Activated CD4-positive, alpha-beta T cell treated with anti-CD3 and anti-CD28 coated beads for 1 hour (primary cell): ENCODE results near the gene EGFR.

Experiments used
- DNase-seq: peaks from one replicate; pipeline ENCODE4 v3.0.0-alpha.2; 2020

EGFR gene

DNA sequence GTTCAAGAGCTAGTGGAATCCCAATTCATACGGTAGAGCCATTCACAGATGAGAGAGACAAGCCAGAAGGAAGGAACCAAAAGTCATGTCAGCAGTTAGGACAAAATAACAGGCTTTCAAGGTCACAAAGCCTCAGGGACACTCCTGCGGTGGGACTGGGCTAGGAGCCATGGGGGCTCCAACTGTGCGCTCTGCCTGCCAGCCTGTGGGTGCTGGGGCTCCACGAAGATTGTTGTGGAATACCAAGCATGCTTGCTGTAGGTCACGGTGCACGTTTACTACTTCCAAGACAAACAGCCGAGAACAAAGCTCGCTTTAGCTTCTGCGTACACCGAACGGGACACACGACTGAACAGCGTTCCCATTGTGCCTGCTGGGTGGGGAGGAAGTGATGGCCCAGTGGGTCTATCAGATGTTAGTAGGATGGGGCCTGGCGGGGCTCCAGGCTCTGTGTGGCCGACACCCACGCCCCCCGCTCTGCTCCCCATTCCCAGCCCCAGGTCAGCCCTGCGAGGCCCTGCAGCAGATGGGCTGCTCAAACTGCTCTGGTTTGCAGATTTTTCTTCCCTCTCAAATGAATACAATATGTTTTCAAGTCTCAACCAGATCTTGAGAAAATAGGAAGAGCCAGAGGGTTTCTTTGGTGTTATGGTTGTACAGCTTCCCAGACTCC, 158.9 kb downstream of the EGFR start:
- DNase-seq = no peak

DNA sequence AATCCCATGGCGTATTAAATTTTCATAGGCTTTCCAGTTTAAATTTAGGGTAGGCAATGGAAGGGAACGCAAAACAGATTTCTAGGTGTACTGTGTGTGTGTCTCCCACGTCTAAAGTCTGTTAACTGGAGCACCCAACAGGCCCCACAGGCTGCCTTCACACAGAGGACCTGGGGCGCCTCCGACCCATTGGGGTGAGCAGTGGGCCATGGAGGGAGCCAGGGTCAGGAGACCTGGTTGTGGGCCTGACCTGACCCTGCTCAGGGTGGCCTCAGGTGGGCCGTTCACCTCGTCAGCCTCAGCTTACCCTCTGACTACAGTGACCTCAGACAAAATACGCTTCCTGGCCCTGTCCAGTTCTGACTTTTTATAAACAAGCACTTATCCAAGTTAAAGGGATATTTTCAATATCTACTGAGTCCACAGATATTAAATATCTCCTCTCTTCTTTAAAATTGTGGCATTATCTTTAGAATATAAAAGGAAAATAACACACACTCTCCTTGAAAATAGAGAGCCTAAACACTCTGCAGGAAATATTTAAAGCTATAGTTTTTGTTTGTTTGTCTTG, 159.6 kb downstream of the EGFR start:
- DNase-seq = no peak

DNA sequence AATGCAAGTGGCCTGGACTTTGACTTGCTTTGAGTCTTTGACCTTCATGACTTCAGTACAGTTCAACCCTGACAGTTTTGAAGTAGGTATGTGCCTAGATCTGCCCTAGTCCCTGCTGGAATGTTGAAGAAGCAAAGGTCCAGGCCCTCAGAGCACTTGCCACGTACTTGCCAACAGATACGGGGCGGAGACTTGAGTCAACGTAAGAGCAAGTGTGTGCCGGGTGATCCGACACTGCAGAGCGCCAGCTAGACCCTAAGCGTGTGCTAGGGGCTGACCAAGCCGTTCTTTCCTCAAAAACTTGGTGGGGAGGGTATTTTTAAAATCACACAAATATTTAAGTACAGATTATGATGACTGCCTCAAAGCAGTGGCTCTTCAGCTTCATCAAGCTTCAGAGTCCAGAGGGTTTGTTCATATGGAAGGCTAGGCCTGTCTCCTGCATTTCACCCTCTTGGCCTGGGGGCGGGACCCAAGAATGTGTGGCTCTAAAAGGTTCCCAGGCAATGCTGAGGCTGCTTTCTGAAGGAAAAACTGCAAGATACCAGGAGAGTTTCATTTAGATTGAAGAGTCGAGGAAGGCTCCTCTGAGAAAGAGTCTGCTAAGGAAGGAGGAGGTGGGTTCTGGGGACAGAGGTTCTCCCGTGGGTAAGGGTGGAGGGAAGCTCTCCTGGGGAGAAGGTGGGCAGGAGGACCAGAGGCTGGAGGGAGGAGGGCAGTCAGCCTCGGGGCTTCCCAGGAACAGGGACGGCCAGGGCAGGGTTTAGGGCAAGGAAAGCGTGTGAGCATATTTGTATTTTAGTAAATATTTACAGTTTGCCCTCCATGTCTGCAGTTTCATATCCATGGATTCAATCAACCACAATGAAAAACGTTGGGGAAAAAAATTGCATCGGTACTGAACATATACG, 160.3 kb downstream of the EGFR start:
- no peak for DNase-seq

DNA sequence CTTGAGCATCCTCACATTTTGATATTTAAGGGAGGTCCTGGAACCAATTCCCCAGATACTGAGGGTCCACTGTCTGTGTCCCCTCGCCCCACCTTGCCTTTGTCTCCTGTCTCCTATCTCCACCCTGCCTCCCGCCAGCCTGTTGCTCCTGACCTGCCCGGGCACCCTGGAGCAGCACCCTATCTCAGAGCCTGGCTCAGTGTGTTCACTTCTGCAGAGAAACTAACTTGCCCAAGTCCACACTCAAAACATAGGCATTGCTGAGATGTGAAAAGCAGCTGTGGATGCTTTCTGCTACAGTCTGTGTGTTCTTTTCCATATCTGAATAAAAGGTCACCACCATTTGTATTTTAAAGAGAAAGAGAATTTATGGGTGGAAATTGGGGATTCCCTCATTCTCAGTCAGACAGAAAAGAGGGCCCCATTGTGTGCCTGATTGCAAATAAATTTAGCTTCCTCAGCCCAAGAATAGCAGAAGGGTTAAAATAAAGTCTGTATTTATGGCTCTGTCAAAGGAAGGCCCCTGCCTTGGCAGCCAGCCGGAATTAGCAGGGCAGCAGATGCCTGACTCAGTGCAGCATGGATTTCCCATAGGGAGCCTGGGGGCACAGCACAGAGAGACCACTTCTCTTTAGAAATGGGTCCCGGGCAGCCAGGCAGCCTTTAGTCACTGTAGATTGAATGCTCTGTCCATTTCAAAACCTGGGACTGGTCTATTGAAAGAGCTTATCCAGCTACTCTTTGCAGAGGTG, 161.3 kb downstream of the EGFR start:
- no peak for DNase-seq

DNA sequence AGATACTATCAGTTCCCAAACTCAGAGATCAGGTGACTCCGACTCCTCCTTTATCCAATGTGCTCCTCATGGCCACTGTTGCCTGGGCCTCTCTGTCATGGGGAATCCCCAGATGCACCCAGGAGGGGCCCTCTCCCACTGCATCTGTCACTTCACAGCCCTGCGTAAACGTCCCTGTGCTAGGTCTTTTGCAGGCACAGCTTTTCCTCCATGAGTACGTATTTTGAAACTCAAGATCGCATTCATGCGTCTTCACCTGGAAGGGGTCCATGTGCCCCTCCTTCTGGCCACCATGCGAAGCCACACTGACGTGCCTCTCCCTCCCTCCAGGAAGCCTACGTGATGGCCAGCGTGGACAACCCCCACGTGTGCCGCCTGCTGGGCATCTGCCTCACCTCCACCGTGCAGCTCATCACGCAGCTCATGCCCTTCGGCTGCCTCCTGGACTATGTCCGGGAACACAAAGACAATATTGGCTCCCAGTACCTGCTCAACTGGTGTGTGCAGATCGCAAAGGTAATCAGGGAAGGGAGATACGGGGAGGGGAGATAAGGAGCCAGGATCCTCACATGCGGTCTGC, 162.2 kb downstream of the EGFR start:
- no peak for DNase-seq

DNA sequence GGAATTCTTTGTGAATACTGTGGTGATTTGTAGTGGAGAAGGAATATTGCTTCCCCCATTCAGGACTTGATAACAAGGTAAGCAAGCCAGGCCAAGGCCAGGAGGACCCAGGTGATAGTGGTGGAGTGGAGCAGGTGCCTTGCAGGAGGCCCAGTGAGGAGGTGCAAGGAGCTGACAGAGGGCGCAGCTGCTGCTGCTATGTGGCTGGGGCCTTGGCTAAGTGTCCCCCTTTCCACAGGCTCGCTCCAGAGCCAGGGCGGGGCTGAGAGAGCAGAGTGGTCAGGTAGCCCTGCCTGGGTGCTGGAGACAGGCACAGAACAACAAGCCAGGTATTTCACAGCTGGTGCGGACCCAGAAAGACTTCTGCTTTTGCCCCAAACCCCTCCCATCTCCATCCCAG, 162.9 kb downstream of the EGFR start:
- no peak for DNase-seq

DNA sequence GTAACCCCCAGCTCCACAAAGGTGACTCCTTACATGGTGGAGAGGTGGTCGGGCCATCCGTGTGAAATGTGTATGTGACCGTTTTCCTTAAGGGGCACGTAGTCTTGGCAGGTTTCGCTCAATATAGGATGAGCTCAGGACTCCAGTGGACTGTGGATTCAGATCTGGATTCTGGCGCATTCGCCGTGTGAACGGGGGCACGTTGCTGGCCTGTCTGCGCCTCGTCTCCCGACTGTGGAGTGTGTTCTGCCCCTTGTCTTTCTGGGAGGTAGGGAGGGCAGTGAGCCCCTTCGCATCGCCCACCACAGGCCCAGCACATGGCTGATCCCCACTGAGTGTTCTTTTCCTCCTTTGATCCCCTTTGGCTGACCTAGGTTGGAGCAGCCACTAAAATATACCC, 165.1 kb downstream of the EGFR start:
- DNase-seq = no peak

DNA sequence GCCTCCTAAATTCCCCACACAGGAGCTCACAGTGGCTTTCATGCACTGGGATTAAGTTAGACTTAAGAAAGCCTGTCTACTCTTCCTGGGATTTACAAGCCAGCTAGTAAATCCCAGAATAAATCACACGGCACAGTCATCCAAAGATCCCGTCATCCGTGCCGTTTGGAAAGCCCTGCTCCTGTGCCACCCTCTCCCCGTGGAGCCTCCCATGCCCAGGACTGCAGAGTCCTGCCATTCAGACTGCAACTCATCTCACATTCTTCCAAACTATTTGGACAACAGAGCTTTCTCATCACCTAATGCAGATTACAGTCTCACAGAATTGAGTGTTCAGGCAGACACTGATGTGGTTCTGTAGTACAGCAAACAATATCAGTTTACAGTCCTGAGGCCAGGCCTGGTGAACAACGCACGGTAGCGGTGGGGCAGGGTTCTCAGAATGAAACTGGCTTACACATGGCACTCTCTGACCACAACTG, 166.5 kb downstream of the EGFR start:
- DNase-seq = no peak

DNA sequence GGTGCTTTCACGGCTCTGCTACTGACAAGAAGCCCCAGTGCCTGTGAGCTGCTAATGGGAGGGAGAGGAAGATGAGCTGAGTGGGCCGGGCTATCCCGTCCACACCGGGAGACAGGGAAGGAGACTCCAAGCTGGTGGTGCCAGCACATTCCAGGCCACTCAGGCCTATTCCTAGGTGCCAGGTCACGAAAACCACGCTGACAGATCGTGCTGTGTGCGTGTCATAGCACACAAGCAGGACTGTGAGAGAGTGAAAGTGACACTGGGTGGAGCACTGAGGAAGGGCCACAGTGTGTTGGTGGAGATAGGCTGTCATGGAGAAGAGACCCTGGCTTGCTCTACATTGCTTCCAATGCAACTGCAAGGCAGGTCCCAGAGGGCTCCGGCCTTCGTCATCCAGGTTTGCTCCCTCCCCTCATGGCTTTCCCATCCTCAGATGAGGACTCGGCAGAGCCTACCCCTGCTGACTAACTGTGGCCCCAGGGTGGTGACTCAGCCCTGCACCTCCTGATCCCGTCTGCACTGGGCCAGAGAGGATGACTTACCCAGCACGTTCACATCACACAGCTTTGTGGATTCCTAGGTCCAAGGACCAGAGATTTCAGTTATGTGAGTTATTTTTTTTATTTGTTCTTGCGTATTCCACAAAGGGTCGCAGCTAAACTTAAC, 167.3 kb downstream of the EGFR start:
- no peak for DNase-seq

DNA sequence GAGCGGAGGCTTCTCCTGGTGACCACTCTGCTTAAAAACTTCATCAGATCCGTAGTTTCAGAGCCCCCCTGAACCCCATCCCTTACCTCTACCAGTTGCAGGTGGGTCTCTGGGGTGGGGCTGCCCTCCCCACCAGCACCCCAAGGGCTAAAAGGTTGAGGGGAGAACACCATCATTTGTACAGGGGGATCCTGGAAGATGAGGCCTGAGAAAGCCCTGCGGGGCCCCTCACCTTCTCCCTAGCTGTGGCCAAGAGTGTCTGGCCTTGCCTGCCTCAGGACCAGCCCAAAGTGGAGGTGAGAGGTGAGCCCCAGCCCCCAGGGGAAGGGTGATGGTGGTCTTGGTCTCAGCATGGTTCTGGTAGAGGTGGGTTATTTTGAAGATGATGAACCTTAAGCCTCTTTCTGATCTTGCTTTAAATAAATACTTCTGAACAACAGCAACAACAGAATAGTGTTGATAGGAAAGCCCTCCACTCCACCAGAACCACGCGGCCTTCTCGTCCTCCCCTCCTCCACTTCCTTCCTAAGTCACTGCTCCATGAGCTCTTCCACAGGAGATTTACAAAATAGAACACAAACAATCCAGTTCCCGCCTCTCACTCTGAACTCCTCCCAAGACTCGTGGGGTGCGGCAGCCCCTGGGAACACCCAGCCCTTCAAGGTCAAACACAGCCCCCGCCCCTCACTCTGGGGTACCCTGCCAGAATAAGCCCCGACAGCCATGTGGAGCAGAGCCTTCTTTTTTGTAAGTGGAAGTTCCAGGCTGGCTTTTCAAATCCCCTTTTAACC, 169.1 kb downstream of the EGFR start:
- DNase-seq = no peak

DNA sequence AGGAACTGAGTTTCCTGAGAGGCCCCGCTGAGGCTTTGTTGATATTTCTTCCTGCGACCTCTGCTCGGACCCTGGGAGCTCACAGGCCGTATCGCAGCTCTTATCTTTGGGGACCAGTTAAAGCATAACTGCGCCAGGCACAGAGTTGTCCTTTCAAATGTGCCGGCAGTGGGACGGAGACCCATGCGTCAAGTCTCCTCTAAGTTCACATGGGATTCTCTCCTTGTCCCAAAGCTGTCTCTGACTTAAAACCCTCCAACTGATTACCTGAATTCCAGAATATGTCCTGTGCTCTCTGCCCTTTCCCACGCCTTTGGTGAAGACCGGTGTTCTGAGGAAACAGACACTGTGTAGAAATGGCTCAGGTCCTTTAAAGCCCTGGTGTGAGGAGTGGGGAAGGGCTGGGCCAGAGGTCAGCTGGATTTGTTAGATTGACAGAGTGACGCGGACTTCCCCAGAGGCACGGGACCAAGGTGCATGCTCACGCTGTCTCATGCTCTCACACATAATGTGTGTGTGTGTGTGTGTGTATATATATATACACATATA, 169.8 kb downstream of the EGFR start:
- DNase-seq = no peak

DNA sequence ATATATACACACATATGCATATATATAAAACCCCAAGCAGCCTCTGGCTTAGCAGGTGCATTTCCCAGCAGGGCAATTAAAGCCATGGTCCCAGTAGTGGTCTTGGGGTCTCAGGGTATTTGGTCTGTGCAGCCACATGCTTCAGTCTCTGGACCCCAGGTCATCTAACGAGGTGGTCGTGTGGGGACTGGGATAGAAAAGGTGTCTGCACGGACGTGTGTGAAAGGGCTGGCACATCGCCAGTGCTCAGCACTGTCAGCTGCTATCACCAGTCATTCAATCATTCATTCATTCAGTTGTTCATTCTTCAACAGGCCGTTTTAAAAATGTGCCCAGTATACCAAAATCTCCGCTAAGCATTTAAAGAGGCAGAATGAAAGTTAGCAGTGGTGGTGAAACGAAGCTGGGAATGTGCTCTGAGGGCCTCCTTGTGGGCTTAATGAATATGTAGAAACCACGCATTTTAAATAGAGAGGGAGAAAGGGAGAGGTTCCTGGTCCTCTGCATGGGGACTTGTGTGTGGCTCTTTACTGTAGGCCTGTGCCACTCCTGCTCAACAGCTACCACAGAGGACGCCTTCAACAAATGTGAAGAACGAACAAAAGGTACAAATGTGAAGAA, 170.4 kb downstream of the EGFR start:
- DNase-seq = no peak

DNA sequence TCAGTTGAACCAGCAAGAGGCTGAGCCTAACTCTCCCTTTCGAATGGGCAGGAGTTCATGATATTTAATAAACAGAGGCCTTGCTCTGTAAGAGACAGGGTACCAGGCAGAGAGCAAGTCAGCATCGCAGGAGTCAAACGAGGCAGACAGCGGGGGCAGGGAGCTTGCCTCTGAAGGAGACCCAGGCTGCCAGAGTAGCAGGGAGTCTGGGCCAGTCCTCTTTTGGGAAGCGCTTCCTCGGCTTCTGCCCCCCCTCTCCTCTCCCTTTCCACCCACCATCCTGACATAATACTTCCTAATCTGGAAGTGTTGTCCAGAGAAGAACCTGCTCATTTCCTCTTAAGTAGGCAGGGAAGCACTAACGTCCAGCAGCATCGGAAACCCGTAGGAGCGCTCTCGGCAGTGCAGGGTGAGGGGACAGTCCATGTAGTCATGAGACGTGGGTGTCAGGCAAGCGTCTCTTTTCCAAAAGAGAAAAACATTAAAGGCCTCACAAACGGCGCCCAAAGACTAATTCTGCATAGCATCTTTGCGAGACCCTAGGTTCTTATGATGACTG, 171.1 kb downstream of the EGFR start:
- DNase-seq = no peak

DNA sequence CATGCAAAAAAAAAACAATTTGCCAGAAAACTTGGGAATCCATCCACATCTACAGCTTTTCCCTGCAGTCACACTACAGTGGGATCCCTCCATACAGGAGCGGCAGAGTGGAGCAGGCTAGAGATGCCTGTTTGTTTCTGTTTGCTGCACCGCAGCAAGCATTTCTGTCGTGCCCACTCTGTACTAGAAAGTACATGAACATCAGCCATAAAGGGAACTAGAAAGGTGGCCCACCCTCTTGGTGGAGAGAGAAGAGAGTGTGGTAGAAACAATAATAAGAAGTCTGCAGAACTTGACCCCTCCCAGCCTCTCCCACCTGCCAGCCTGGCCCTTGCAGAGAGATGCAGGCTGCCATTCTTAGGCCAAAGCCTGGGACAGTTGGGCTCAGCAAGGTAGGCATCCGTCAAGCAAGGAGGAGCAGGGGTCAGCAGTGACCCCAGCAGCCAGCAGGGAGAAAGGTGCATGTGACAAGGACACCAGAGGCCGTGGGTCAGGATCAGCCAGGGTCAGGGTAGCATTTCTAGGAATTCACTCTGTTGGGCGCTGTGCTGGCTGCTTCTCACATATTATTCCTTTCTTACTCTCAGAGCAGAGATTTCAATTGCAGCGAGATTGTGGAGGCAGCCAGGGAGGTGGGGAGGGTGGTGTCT, 171.8 kb downstream of the EGFR start:
- no peak for DNase-seq

DNA sequence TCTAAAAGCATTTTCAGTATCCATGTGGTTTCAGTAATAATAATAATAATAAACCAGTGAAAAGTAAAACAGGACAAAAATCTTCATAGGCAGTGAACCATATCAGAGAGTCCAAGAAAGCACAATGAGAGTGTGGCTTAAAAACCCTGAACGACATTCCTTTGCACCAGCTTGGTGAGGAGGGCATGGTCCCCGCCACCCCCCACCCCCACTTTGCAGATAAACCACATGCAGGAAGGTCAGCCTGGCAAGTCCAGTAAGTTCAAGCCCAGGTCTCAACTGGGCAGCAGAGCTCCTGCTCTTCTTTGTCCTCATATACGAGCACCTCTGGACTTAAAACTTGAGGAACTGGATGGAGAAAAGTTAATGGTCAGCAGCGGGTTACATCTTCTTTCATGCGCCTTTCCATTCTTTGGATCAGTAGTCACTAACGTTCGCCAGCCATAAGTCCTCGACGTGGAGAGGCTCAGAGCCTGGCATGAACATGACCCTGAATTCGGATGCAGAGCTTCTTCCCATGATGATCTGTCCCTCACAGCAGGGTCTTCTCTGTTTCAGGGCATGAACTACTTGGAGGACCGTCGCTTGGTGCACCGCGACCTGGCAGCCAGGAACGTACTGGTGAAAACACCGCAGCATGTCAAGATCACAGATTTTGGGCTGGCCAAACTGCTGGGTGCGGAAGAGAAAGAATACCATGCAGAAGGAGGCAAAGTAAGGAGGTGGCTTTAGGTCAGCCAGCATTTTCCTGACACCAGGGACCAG, 172.5 kb downstream of the EGFR start:
- DNase-seq = no peak

DNA sequence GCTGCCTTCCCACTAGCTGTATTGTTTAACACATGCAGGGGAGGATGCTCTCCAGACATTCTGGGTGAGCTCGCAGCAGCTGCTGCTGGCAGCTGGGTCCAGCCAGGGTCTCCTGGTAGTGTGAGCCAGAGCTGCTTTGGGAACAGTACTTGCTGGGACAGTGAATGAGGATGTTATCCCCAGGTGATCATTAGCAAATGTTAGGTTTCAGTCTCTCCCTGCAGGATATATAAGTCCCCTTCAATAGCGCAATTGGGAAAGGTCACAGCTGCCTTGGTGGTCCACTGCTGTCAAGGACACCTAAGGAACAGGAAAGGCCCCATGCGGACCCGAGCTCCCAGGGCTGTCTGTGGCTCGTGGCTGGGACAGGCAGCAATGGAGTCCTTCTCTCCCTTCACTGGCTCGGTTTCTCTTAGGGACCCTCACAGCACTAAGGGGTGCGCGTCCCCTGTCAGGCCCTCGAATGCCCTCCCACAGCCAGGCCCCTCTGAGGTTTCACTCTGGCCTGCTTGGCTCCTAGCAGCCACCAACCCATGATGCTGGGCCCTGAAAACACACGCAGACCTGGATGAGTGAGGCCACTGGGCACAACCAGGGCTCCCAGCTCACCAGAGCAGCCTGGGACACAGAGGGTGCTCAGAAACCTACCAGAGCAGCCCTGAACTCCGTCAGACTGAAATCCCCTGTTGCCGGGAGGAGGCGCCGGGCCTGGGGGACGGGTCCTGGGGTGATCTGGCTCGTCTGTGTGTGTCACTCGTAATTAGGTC, 173.3 kb downstream of the EGFR start:
- DNase-seq = no peak

DNA sequence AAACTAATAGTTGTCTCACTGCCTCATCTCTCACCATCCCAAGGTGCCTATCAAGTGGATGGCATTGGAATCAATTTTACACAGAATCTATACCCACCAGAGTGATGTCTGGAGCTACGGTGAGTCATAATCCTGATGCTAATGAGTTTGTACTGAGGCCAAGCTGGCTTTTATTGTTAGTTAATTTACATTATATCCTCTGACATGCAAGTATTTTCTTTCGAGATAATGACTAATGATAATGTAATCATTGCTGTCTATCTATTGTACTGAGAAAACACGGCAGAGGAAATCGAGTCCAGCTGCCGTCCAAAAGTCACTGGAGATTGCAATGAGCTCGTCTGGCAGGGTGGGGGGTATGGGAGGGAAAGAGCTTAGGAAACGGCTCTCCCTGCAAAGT, 173.9 kb downstream of the EGFR start:
- no peak for DNase-seq

DNA sequence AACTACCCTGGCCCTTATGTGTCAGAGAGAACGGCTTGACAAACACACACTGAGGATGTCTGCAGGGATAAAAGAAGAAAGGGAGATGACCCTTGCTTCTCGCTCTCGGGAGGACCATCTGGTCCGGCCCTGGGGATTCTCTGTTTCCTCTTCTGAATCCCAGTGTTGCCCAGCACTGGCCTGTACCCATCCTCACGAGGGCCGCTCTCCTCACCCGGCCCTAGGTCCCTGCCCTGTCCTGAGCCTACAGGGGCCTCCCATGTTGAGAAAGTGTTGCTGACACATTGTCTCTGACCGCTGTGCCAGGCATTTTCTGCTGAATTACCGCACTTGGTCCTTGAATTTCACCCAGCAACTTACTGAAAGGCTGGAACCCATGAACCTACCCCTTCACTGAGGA, 174.4 kb downstream of the EGFR start:
- no peak for DNase-seq
